GM19328 (cell line): ENCODE measurements around the gene SCAI.
"Not testable (repeated sequence)": the region's sequence is repeated elsewhere in the genome, so short reads cannot be mapped to it uniquely, and the experiment has no call there.

Source experiments
- ATAC-seq: cut with Tn5 transposase; IDR thresholded peaks from one replicate; pipeline ENCODE4 v1.9.1; 2021; ENCODE audit warnings: mild to moderate bottlenecking, moderate library complexity; ENCODE audit not compliant: unreplicated experiment

The SCAI gene

DNA sequence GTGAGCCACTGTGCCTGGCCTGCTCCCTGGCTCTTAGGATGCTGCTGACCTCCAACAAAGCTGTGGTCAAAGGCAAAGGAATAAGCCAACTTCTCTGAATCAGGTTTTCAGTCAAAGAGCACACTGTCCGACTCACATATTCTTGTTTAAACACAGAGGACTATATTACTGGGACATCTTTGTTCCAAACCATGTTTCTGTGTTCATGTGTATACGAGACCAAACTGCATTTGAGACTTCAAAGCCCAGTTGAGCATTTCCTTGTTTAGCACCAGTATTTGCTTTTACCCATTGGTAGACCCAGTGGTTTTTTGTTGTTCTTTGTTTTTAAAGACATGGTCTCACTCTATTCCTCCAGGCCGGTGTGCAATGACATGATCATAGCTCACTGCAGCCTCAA, 100.2 kb downstream of the SCAI start:
- ATAC-seq = no peak

DNA sequence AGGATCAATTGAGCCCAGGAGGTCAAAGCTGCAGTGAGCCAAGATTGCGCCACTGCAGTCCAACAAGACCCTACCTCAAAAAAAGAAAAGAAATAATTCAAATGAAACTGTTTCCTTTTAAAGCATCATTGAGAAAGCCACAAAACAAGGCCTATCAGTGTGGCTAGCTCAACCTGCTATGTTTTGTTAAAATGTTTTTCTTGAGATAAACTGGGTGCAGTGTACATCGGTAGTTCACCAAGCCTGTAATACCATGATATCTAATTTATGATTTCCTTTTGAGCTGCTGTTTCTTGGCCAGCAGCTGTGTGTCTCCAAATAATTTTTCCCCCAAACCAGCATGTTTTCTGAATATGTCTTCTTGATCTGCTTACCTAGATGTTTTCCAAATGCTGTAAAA, 105.2 kb downstream of the SCAI start:
- ATAC-seq = no peak

DNA sequence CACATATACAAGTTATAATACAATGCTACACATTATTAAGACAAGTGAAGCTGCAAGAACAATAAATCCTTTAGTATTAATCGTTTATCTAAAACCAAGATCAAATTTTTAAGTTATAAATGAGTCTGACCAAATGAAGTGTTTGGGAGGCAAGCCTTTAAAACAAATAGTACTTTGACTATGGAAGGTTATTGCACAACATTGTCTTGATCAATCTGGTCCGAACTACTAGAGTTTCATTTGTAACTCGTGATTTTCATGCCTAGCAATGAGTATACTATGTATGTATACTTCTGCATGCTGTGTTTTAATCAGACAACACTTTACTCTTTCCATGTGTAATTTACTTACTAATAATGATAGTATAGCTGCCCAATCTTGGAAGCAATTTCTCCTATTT, 115.3 kb downstream of the SCAI start:
- no peak for ATAC-seq

DNA sequence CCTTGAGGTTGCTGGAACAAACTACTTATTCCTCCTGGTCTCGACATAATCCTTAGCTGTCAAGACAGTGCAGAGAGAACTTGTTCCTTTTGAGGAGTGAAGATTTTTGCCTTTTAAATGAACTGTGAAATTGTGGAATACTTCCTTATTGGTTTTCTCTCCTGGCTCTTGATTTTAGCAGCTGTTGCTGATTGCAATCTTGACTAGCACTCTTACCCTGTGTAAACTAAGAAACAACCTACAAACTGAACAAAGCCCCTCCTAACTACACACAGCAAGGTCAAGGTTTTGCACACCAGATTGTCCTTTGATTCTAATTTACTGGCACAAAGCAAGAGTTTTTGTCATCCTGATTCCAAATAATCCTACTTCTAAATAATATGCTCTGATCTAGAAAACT, 118.4 kb downstream of the SCAI start:
- no peak for ATAC-seq

DNA sequence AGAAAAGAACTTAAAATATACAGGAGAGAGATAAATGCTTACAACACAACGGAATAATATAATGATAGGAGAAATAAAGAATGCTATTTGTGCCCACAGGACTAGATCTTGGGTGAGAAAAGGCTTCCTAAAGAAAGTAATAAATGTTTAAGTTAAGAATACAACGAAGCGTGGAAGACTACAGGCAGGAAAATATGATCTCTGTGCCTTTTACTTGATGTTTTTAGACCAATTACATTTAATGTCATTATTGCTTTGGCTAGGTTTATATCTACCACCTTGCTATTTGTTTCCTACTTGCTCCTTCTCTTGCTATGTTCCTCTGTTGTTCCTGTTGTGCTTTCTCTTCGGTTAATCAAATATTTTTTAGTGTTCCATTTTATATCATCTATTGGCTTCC, 122.3 kb downstream of the SCAI start:
- no peak for ATAC-seq

DNA sequence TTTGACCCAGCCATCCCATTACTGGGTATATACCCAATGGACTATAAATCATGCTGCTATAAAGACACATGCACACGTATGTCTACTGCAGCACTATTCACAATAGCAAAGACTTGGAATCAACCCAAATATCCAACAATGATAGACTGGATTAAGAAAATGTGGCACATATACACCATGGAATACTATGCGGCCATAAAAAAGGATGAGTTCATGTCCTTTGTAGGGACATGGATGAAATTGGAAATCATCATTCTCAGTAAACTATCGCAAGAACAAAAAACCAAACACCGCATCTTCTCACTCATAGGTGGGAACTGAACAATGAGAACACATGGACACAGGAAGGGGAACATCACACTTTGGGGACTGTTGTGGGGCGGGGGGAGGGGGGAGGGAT, 127.7 kb downstream of the SCAI start:
- ATAC-seq = not testable (repeated sequence)

DNA sequence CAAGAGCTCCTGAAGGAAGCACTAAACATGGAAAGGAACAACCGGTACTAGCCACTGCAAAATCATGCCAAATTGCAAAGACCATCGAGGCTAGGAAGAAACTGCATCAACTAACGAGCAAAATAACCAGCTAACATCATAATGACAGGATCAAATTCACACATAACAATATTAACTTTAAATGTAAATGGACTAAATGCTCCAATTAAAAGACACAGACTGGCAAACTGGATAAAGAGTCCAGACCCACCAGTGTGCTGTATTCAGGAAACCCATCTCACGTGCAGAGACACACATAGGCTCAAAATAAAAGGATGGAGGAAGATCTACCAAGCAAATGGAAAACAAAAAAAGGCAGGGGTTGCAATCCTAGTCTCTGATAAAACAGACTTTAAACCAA, 131.3 kb downstream of the SCAI start:
- not testable (repeated sequence) for ATAC-seq

DNA sequence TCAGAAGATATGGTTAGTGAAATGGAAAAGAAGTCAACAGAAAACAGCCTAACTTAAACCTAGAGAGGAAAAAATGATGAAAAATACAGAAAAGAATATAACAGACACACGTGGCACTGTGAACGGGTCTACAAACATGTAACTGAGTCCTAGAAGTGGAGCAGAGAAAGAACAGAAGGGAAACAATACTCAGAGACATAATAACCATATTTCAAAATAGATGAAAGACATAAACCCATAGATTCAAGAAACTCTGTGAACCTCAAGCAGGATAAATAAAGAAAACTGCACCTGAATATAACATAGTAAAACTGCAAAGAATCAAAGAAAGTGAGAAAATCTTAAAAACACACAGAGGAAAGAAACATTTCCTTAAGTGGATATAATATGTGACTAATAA, 134.7 kb downstream of the SCAI start:
- no peak for ATAC-seq

DNA sequence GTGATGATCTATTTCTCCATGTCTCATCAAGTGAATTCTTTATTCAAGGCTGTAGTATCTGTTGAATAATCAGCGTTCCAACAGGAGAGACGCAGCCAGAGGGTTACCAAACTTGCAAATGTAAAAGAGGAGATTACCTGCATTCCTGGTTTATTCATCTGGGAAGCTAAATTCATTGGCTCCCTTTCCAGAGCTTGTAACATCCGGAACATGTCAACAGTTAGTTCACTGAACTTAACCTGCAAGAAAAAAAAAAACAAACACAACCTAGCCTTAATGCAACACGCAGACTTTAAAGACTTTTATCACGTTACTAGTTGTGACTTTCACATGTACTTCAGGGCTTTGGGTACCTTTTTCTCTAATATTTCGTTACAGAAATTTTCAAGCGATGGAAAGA, 140.0 kb downstream of the SCAI start:
- no peak for ATAC-seq

DNA sequence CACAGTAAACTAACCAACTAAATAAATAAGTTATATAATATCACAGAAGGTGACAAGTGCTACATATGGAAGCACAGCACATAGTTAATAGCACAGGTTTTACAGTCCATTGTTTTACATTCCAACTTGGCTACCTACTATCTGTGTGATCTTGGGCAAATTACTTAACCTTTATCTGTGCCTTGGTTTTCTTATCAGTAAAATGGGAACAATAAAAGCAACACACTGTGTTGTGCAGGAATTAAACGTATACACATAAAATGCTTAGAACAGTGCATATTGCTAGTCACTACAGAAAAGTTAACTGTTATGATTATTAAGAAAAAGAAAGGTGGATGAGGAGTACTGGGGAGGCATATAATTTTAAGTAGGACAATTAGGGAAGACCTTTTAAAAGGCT, 159.6 kb downstream of the SCAI start:
- no peak for ATAC-seq

DNA sequence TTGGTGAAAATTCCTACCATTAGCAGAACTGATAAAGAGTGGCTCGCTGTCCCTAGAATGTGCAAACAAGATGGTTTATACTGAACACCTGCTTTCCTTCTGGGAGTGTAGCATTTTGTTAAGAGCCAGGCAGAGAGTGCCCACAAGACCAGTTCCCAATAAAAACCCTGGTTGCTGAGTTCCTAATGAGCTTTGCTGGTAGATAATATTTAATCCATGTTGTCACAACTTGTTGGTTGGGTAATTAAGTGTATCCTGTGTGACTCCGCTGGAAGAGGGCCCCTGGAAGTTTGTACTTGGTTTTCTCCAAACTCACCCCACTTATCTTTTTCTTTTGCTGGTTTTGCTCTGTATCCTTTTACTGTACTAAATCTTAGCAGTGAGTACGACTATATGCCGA, 162.9 kb downstream of the SCAI start:
- ATAC-seq = no peak

DNA sequence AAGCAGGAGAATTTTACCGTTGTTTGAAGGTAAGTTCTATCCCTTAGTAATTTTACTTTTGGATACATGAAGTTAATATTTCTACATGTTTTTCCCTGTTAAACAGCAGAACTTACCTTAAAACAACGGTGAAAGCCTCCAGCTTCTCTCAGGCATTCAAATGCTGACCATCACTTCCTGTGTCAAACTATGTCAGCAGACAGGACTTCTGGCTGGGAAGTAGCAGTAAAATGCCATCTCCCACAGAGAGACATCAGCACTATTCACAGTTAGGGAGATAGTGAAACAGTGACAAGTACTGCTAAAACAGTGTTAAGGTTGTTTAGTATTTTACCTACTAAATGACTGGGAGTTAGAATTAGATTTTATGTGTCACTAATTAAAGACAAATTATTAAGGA, 168.2 kb downstream of the SCAI start:
- no peak for ATAC-seq

DNA sequence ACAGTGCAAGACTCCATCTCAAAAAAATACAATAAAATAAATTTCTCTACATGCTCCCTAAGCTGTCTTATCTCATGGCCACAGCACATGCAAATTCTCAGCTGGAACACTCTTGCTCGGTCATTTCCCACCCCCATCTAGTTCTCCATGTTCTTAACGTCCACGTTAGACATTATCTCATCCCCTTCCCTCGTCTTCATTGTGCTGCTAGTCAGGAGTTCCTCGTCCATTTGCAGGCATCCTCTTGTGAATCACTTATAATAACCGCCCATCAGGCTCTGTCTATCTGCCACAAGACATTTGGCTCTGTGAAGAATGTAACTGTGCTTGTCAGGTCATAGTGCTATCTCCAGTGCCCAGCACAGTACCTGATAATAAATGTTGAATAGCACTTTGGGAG, 169.5 kb downstream of the SCAI start:
- no peak for ATAC-seq

DNA sequence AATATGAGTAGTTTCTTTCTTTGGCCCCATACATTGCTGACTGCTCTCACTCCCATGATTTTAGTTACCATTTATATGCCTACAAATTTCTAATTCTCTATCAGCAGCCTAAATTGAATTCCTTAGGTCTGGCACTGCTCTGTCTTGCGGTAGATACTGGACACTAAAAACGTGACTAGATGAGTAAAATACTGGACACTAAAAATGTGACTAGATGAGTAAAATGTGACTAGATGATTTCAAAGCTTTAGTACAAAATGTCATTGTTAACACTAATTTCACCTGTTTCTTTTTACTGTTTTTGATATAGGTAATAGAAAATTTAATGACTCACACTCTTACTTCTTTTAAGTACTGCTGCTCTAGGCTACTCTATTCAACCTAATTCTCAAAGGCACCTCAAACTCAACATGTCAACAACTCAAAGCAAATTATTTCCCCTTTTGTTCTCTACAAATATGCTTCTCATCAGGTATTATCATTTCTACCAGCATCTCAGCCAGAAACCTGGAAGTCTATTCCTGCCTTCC, 171.0 kb downstream of the SCAI start:
- ATAC-seq = no peak

DNA sequence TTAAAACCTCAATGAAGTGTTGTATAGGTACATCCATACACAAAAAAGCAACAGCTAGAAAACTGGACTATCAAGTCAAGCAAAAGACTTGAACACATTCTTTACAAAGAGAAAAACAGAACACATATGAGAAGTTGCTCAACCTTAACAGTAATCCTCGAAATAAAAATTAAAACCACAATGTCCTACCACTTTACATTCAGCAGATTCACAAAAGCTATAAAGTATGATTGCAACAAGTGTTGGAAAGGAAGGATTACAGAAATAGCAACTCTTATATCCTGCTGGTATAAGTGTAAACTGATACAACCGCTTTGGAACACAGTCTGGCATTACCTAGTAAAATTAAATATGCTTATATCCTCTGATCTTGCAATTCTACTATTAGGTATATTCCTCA, 173.9 kb downstream of the SCAI start:
- no peak for ATAC-seq

DNA sequence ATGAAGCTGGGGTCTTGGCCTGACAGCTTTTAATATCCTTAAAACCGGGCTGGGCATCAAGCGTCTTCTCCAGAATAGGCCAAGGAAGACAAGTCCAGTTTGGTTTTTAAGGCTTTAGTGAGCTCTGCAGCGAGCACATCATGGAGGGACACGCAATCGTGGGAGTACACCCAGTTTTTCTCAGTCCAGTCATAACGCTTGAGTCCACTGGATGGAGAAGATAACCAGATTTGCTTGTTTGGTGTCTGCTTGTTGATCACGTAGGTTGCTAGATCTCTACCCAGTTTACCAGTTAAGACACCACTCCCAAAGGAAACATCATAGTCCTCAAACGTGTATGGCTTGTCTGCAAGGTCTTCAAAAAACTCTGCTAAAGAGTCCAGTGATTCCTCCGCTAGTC, 175.1 kb downstream of the SCAI start:
- ATAC-seq = no peak

DNA sequence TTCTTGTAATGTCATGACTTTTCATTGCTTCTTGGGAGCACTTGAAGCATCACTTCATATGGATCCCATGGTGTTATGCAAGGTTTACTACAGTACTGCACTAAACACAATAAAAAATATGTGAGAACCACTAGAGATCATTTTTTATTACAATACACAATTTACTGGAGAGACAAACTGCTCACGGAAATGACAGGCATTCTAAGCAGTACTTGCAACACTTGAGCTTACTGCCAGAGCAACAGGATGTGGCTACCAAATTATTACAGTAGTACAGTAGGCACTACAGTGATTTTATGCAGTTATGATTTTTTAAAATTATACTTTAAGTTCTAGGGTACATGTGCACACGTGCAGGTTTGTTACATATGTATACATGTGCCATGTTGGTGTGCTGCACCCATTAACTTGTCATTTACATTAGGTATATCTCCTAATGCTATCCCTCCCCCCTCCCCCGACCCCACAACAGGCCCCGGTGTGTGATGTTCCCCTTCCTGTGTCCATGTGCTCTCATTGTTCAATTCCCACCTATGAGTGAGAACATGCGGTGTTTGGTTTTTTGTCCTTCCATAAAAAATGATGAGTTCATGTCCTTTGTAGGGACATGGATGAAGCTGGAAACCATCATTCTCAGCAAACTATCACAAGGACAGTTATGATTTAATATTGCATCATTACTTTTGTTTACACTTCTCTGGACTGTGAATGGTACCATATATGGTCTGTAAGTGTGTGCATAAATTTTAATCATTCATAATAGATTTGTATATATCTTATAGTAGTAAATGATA, 177.4 kb downstream of the SCAI start:
- ATAC-seq = not testable (repeated sequence)

DNA sequence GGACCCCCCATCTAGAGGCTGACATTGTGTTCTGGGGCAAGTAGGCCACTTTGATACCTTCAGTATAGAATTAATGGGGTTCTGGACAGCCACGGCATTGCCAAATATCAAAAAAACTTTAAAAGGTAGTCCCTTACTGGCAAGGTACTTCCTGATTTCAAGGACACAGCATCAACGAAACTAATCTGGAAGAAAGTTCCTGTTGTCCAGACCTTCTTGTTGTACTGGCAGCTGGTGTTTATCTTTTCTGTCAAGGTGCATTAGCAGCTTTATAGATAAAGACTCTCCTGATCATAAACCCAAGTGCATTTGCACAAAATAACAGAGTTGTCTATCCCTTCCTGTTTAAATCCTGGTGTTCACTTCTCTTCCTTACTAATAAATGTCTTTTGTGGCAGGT, 178.7 kb downstream of the SCAI start:
- no peak for ATAC-seq

DNA sequence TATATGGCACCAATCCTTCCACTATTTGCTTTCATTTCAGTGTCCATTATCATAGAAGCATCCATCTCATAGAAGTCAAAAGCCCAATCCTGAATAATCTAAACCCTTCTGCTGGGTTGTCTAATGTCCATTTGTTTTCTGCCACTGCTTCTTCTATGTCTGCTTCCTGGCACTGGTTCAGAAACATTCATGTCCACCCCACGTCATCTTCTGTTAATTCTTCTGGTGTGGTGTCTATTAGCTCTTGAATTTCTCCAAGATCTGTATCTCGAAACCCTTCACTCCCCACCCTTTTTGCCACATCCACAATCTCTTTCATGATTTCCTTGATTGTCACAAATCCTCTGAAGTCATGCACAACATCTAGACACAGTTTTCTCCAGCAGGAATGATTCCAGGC, 179.3 kb downstream of the SCAI start:
- ATAC-seq = no peak

DNA sequence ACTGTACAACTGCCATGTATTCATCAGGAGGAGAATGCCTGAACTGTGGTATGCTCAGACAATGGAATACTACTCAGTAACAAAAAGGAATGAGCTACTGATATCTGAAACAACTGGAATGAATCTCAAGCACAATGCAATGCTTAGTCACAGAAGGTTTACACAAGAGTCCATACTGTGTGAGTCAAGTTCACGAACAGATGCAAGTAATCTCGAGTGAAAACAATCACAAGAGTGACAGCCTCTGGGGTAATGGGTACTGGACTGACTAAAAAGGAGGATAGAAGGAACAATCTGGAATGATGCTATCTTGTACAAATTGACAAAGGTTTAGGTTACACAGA, 182.9 kb downstream of the SCAI start:
- no peak for ATAC-seq

DNA sequence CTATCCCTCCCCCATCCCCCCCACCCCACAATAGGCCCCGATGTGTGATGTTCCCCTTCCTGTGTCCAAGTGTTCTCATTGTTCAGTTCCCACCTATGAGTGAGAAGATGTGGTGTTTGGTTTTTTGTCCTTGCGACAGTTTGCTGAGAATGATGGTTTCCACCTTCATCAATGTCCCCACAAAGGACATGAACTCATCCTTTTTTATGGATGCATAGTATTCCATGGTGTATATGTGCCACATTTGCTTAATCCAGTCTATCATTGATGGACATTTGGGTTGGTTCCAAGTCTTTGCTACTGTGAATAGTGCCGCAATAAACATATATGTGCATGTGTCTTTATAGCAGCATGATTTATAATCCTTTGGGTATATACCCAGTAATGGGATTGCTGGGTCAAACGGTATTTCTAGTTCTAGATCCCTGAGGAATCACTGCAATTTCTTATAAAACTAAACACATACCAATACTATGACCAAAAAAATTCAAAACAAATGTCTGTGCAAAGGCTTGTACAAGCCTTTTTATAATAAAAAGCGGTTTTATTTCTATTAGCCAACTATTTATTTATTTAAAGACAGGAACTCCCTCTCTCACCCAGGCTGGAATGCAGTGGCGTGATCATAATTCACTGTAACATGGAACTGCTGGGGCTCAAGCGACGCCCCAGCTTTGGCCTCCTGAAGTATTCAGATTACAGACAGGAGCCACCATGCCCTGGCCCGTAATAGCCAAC, 183.5 kb downstream of the SCAI start:
- not testable (repeated sequence) for ATAC-seq

DNA sequence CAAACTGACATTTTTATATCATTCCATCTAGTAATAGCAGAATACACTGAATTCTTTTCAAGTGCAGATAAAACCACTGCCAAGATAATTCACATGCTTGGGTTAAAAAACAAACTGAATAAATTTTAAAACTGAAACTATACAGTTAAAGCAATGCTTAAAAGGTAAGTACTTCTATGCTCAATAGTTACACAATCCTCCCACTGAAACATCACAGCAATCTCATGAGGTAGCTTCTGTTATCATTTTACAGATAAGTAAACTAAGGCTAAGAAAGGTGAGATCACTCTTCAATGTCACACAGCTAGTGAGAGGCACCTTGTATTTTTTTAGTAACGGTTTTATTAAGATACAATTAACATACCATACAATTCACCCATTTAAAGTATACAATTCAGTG, 189.1 kb downstream of the SCAI start:
- ATAC-seq = no peak
